HG03095 (cell line): Measurements from ENCODE around the gene CYP46A1.

Experiments used
- ATAC-seq: cut with Tn5 transposase; IDR thresholded peaks from one replicate; pipeline ENCODE4 v1.9.1; 2021; ENCODE audit warnings: moderate library complexity; ENCODE audit not compliant: unreplicated experiment

CYP46A1 gene

GRCh38 chr14:99686557-99687283, 2.6 kb downstream of the CYP46A1 start:
- no peak for ATAC-seq

- no peak for ATAC-seq
These were observed 3.4 kb downstream of the CYP46A1 start for GRCh38 chr14:99687284-99688209.

GRCh38 chr14:99688210-99688581, 4.1 kb downstream of the CYP46A1 start:
- ATAC-seq: no peak

- ATAC-seq: no peak
These were observed 4.5 kb downstream of the CYP46A1 start for GRCh38 chr14:99688629-99689028.

- no peak for ATAC-seq
These were observed 5.5 kb downstream of the CYP46A1 start for GRCh38 chr14:99689266-99690236.

- ATAC-seq: no peak
These were observed 6.5 kb downstream of the CYP46A1 start for GRCh38 chr14:99690636-99691035.

- ATAC-seq: no peak
These were observed 7.2 kb downstream of the CYP46A1 start for GRCh38 chr14:99691111-99691885.

- no peak for ATAC-seq
These were observed 9.8 kb downstream of the CYP46A1 start for GRCh38 chr14:99693918-99694317.

- no peak for ATAC-seq
These were observed 12.8 kb downstream of the CYP46A1 start for GRCh38 chr14:99696929-99697328.

- ATAC-seq: no peak
These were observed 14.1 kb downstream of the CYP46A1 start for GRCh38 chr14:99698236-99698635.

- ATAC-seq: no peak
These were observed 14.5 kb downstream of the CYP46A1 start for GRCh38 chr14:99698642-99699041.

- no peak for ATAC-seq
These were observed 15.1 kb downstream of the CYP46A1 start for GRCh38 chr14:99699085-99699760.

- ATAC-seq: no peak
These were observed 15.8 kb downstream of the CYP46A1 start for GRCh38 chr14:99699861-99700260.

GRCh38 chr14:99700379-99700778, 16.3 kb downstream of the CYP46A1 start:
- ATAC-seq: no peak

GRCh38 chr14:99701260-99701659, 17.2 kb downstream of the CYP46A1 start:
- no peak for ATAC-seq

- ATAC-seq: no peak
These were observed 18.0 kb downstream of the CYP46A1 start for GRCh38 chr14:99702115-99702514.

- no peak for ATAC-seq
These were observed 19.3 kb downstream of the CYP46A1 start for GRCh38 chr14:99703381-99703780.

GRCh38 chr14:99704037-99704436, 19.9 kb downstream of the CYP46A1 start:
- ATAC-seq: no peak

GRCh38 chr14:99706107-99706900, 22.2 kb downstream of the CYP46A1 start:
- ATAC-seq: no peak
